Body of pancreas (tissue), 4 donors: ENCODE results near the gene PRPSAP2. TPM values are rescaled to one million over a fixed set of nuclear protein-coding genes. Genes with fewer than 3 reads are reported as not detected.

Experiments
- ATAC-seq: fragments of 150-250 bp; one replicate; pipeline ENCODE4 v1.9.1; 2016
- DNase-seq, 4 donors: peaks; one replicate each; pipeline ENCODE4 v3.0.0-alpha.2; 2019
- H3K27ac ChIP-seq, 4 donors: fragments of 200-600 bp; sonication (generic); 1 replicate in 3 of 4; 2 replicates in 1 of 4; pipeline versions ENCODE4 v1.5.1 to v1.6.1; 2016 to 2019; ENCODE audit warnings: mild to moderate bottlenecking in 1 of 4, mixed read lengths in 1 of 4, moderate library complexity in 1 of 4
- H3K27me3 ChIP-seq, 2 donors: fragments of 200-600 bp; sonication (generic); one replicate each; pipeline ENCODE4 v1.6.0; 2016; ENCODE audit warnings: mild to moderate bottlenecking in 1 of 2
- H3K36me3 ChIP-seq, 2 donors: fragments of 200-600 bp; sonication (generic); replicated peaks in 1 of 2; 2 replicates each; pipeline ENCODE4 v1.5.1; 2016; ENCODE audit warnings: low read depth in 2 of 2; ENCODE audit not compliant: insufficient read depth in 1 of 2
- H3K4me1 ChIP-seq: fragments of 200-600 bp; sonication (generic); one replicate; pipeline ENCODE4 v1.6.0; 2016
- H3K4me3 ChIP-seq, 2 donors: fragments of 200-600 bp; sonication (generic); 1 replicate in 1 of 2; 2 replicates in 1 of 2; pipeline ENCODE4 v1.5.1; 2016 to 2019
- H3K9me3 ChIP-seq, 3 donors: fragments of 200-600 bp; sonication (generic); 1 replicate in 2 of 3; 2 replicates in 1 of 3; pipeline ENCODE4 v1.5.1; 2016
- POLR2A ChIP-seq, 3 donors: fragments of 450-650 bp; IDR thresholded peaks; one replicate each; pipeline ENCODE4 v1.6.1; 2016; ENCODE audit warnings: antibody characterized with exemption in 3 of 3, mild to moderate bottlenecking in 2 of 3
- WGBS, 2 donors: methylation state at CpG; one replicate each; pipeline ENCODE4 v1.1.5; 2017; 5-methylcytosine and 5-hydroxymethylcytosine counted together
- intact Hi-C: fragments of 100-400 bp; cut with DNase I; formaldehyde crosslinking; loops from one replicate; pipeline ENCODE4 v1.15.1; 2023
- total RNA-seq, 2 donors: library from RNA; depleted of rRNA; stranded (reverse); fragments of >200 nt; gene quantifications; one replicate each; pipeline ENCODE4 v1.1.0, GENCODE V29; 2016
- TF ChIP-seq, protein P1 (sequence below), 7 experiments: fragments of 450-650 bp in 4 of 7; fragments of 200-600 bp in 3 of 7; sonication (generic) in 3 of 7; IDR thresholded peaks; one replicate each; pipeline ENCODE4 v1.5.1; 2016 to 2019; ENCODE audit warnings: antibody characterized with exemption in 7 of 7

Gene PRPSAP2
- total RNA-seq, 2 donors from 2014 or later = 16.6 to 35.6 TPM

DNA sequence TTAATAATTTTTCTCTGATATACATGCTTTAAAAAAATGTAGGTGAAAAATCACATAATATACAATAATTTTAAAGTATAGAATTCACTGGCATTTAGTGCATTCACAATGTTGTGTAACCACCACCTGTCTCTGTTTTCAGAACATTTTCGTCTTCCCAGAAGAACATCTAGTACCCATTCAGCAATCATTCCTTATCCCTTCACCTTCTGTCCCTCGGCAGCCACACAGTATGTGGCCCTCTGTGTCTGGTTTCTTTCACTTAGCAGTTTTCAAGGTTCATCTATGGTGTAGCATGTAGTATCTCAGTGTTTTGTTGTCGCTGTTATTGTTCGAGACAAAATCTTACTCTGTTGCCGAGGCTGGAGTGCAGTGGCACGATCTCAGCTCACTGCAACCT is 33.6 kb downstream of the PRPSAP2 start:
- DNase-seq (no peak), ATAC-seq (no peak)
- TF ChIP-seq, protein P1, sequence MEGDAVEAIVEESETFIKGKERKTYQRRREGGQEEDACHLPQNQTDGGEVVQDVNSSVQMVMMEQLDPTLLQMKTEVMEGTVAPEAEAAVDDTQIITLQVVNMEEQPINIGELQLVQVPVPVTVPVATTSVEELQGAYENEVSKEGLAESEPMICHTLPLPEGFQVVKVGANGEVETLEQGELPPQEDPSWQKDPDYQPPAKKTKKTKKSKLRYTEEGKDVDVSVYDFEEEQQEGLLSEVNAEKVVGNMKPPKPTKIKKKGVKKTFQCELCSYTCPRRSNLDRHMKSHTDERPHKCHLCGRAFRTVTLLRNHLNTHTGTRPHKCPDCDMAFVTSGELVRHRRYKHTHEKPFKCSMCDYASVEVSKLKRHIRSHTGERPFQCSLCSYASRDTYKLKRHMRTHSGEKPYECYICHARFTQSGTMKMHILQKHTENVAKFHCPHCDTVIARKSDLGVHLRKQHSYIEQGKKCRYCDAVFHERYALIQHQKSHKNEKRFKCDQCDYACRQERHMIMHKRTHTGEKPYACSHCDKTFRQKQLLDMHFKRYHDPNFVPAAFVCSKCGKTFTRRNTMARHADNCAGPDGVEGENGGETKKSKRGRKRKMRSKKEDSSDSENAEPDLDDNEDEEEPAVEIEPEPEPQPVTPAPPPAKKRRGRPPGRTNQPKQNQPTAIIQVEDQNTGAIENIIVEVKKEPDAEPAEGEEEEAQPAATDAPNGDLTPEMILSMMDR (IDR thresholded peaks at IDR 0.05) = no peak
- TF ChIP-seq POLR2A (IDR thresholded peaks at IDR 0.05) = no peak
- Histone ChIP-seq H3K36me3 (peaks cover 0 to 4% of the 10 kb centered on the region in 2 donors), H3K27ac (no peak overlapping the region), H3K4me3 (no peak overlapping the region), H3K9me3 (no peaks in the 10 kb centered on the region), H3K4me1 (peaks cover 5% of the 10 kb centered on the region), H3K27me3 (no peaks in the 10 kb centered on the region)
- 89 to 90% methylated on average over 6 of the region's 6 CpGs for WGBS, 2 donors
- intact Hi-C loops = no loop called here

DNA sequence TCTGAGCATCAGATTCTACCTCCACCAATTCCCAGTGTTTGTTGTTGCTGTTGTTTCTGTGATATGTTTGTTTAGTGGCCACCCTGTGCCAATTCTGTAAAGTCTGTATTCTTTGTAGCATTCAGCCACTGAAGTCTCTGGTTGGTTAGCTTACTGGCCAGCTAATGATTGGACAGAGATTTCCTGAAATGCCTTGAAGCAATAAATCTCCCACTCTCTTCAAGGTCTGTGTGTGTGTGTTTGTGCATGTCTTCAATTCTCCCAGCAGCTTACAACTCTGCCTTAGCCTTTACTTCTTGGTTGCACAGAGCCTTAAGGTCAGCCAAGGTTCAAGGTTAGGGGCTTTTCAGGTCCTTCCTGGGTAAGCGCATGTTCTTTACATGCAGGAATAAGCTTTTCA is 38.2 kb downstream of the PRPSAP2 start:
- no peak for DNase-seq
- H3K9me3 ChIP-seq = no peaks in the 10 kb centered on the region
- peaks cover 0 to 4% of the 10 kb centered on the region in 2 donors for H3K36me3 ChIP-seq
- H3K27me3 ChIP-seq = no peaks in the 10 kb centered on the region
- intact Hi-C loops = no loop called here
- H3K27ac ChIP-seq = no peak overlapping the region
- ATAC-seq = no peak
- H3K4me1 ChIP-seq = no peaks in the 10 kb centered on the region
- H3K4me3 ChIP-seq = no peak overlapping the region
- no peak for TF ChIP-seq POLR2A (IDR thresholded peaks at IDR 0.05)
- TF ChIP-seq, protein P1 (IDR thresholded peaks at IDR 0.05) = no peak
- 91 to 100% methylated on average over 1 of the region's 1 CpG for WGBS, 2 donors

DNA sequence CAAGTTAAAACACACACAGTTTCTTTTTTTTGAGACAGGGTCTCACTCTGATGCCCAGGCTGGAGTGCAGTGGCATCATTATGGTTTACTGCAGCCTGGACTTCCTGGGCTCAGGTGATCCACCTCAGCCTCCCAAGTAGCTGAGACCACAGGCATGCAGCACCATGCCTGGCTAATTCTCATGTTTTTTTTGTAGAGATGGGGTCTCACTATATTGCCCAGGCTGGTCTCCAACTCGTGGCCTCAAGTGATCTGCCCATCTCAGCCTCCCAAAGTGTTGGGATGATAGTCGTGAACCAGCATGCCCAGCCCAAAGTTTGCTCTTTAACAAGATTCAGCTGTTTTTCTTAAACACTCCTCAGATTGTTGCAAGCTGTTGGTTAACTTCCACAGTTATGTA is 39.0 kb downstream of the PRPSAP2 start:
- 88 to 100% methylated on average over 2 of the region's 2 CpGs for WGBS, 2 donors
- TF ChIP-seq, protein P1 (IDR thresholded peaks at IDR 0.05) = no peak
- no peak for TF ChIP-seq POLR2A (IDR thresholded peaks at IDR 0.05)
- no peak for ATAC-seq

DNA sequence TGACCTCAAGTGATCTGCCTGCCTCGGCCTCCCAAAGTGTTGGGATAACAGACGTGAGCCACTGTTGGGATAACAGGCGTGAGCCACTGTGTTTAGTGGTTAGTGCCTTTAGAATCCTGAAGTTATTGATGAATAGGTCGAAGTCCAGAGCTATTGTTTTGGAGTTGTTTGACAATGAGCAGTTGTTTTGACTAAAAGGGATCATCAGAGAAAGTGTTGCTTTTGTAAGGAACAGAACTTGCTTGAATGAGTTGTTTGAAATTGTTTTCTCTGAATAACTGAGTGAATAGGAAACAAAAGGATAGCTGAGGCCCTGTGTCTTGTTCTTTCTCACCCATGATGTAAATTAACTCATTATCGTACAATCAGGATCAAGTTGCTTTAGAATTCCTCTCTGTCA is 46.6 kb downstream of the PRPSAP2 start:
- no peaks in the 10 kb centered on the region for H3K27me3 ChIP-seq
- peaks cover 0 to 7% of the 10 kb centered on the region in 2 donors for H3K36me3 ChIP-seq
- 92 to 99% methylated on average over 5 of the region's 5 CpGs for WGBS, 2 donors
- H3K4me1 ChIP-seq = no peaks in the 10 kb centered on the region
- no peak for ATAC-seq
- intact Hi-C loops = no loop called here
- no peaks in the 10 kb centered on the region for H3K9me3 ChIP-seq
- no peak overlapping the region for H3K4me3 ChIP-seq
- H3K27ac ChIP-seq = no peak overlapping the region
- TF ChIP-seq, protein P1 (IDR thresholded peaks at IDR 0.05) = no peak
- no peak for DNase-seq

More for the DNA sequence above, 39.0 kb downstream of the PRPSAP2 start:
- no peak for DNase-seq
- Histone ChIP-seq H3K27me3 (no peaks in the 10 kb centered on the region), H3K9me3 (no peaks in the 10 kb centered on the region), H3K36me3 (peaks cover 0 to 1% of the 10 kb centered on the region in 2 donors), H3K4me3 (no peak overlapping the region), H3K27ac (no peak overlapping the region), H3K4me1 (no peaks in the 10 kb centered on the region)
- intact Hi-C loops = no loop called here

DNA sequence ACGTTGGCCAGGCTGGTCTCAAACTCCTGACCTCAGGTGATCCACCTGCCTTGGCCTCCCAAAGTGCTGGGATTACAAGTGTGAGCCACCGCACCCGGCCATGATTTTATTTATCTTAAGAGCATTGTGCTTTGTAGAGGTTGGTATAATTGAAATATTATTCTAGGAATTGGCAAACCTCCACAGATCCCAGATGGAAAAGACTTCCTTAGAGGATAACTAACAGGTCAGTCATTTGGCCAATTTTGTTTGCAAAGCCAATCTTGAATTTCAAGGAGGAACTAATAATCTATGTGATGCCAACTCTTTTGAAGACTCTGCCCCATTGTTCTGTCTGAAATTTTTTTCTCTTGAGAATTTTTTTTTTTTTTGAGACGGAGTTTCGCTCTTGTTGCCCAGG is 47.3 kb downstream of the PRPSAP2 start:
- H3K4me1 ChIP-seq = no peaks in the 10 kb centered on the region
- ATAC-seq (no peak), DNase-seq (no peak)
- TF ChIP-seq, protein P1 (IDR thresholded peaks at IDR 0.05) = no peak
- no peak for TF ChIP-seq POLR2A (IDR thresholded peaks at IDR 0.05)
- intact Hi-C loops = no loop called here
- no peak overlapping the region for H3K4me3 ChIP-seq
- WGBS, 2 donors = 76 to 90% methylated on average over 5 of the region's 5 CpGs
- peaks cover 0 to 7% of the 10 kb centered on the region in 2 donors for H3K36me3 ChIP-seq
- no peaks in the 10 kb centered on the region for H3K27me3 ChIP-seq
- no peak overlapping the region for H3K27ac ChIP-seq
- H3K9me3 ChIP-seq = no peaks in the 10 kb centered on the region
